Upper lobe of right lung (tissue), 1 donor: ENCODE data around the gene PTGR1. TPM values are rescaled to one million over a fixed set of nuclear protein-coding genes. Genes with fewer than 3 reads are reported as not detected.
A peak's percentile ranks its signal among the peaks of the same experiment; 100 is the strongest.

Source experiments
- ATAC-seq: fragments of 200-7000 bp; cut with Tn5 transposase; one replicate; pipeline ENCODE4 v1.9.1; 2020; ENCODE audit warnings: mild to moderate bottlenecking, moderate library complexity
- DNase-seq: peaks from one replicate; pipeline ENCODE4 v3.0.0-alpha.2; 2020
- H3K27ac ChIP-seq: fragments of 200-600 bp; one replicate; pipeline ENCODE4 v1.8.0; 2022
- H3K27me3 ChIP-seq: fragments of 200-600 bp; one replicate; pipeline ENCODE4 v1.8.0; 2022; ENCODE audit warnings: mild to moderate bottlenecking
- H3K36me3 ChIP-seq: fragments of 200-600 bp; one replicate; pipeline ENCODE4 v1.8.0; 2022
- H3K4me1 ChIP-seq: fragments of 200-600 bp; one replicate; pipeline ENCODE4 v1.8.0; 2022
- H3K4me3 ChIP-seq: fragments of 200-600 bp; one replicate; pipeline ENCODE4 v1.8.0; 2022; ENCODE audit warnings: mild to moderate bottlenecking
- H3K9me3 ChIP-seq: fragments of 200-600 bp; one replicate; pipeline ENCODE4 v1.8.0; 2022
- CTCF ChIP-seq: fragments of 200-600 bp; IDR thresholded peaks from one replicate; pipeline ENCODE4 v1.8.0; 2022; ENCODE audit warnings: antibody characterized with exemption
- intact Hi-C: fragments of 100-400 bp; cut with DNase I; formaldehyde crosslinking; loops from one replicate; pipeline ENCODE4 v1.11.0; 2022
- total RNA-seq: library from RNA; stranded (reverse); fragmentation: NEBNext Ultra II Directional; extraction: Animal tissue kit (Norgen Biotek cat#: 25700); gene quantifications from one replicate; pipeline ENCODE4 v1.2.1, GENCODE V29; 2021
- donor health status: DM: no; HTN: yes; CAD: no; lungs with severe emphysema.

PTGR1 gene
- total RNA-seq, 1 donor from 2014 or later = 38.0 TPM

- Histone ChIP-seq H3K27ac (no peak overlapping the region), H3K4me1 (peaks cover 6% of the 10 kb centered on the region), H3K9me3 (no peaks in the 10 kb centered on the region), H3K27me3 (no peaks in the 10 kb centered on the region), H3K4me3 (no peak overlapping the region), H3K36me3 (peaks cover 8% of the 10 kb centered on the region)
- DNase-seq = no peak
- ATAC-seq = no peak
- no peak for TF ChIP-seq CTCF
- intact Hi-C loops = no loop called here
Measured at GRCh38 chr9:111529787-111530186, 69.7 kb downstream of the PTGR1 start.

GRCh38 chr9:111527347-111527746 lies 72.1 kb downstream of the PTGR1 start:
- no peak overlapping the region for H3K27ac ChIP-seq
- H3K27me3 ChIP-seq = no peaks in the 10 kb centered on the region
- DNase-seq (no peak), ATAC-seq (no peak)
- no peak for TF ChIP-seq CTCF
- H3K4me3 ChIP-seq = no peak overlapping the region
- H3K9me3 ChIP-seq = no peaks in the 10 kb centered on the region
- intact Hi-C loops = no loop called here
- H3K4me1 ChIP-seq = peaks cover 6% of the 10 kb centered on the region
- H3K36me3 ChIP-seq = no peaks in the 10 kb centered on the region

GRCh38 chr9:111525056-111525977 lies 74.1 kb downstream of the PTGR1 start, which contains the start of gene ZNF483:
TSS of gene ZNF483 (plus strand) at chr9:111525179. CDS start at chr9:111527396, 2,217 bp downstream.
- intact Hi-C loops = no loop called here
- H3K27ac ChIP-seq = peak within 1 kb of the TSS; percentile 42

GRCh38 chr9:111524731-111525055 lies 74.8 kb downstream of the PTGR1 start:
- Histone ChIP-seq H3K27ac (no peak overlapping the region), H3K36me3 (no peaks in the 10 kb centered on the region), H3K27me3 (no peaks in the 10 kb centered on the region), H3K4me1 (peaks cover 6% of the 10 kb centered on the region), H3K4me3 (peak overlapping the region; percentile 88), H3K9me3 (no peaks in the 10 kb centered on the region)
- ATAC-seq = no peak
- TF ChIP-seq CTCF = no peak
- no peak for DNase-seq
- intact Hi-C loops = no loop called here

More at GRCh38 chr9:111525056-111525977, 74.1 kb downstream of the PTGR1 start, which contains the start of gene ZNF483:
- TF ChIP-seq CTCF = no peak
- Histone ChIP-seq H3K9me3 (no peaks in the 10 kb centered on the region), H3K4me3 (peak within 1 kb of the TSS; percentile 88), H3K36me3 (no peaks in the 10 kb centered on the region), H3K27me3 (no peaks in the 10 kb centered on the region), H3K4me1 (peaks cover 6% of the 10 kb centered on the region)
- DNase-seq (peak; percentile 90), ATAC-seq (peak; percentile 90)

- Histone ChIP-seq H3K27ac (no peak overlapping the region), H3K9me3 (no peaks in the 10 kb centered on the region), H3K4me1 (no peaks in the 10 kb centered on the region), H3K36me3 (no peaks in the 10 kb centered on the region), H3K4me3 (no peak overlapping the region), H3K27me3 (no peaks in the 10 kb centered on the region)
- intact Hi-C loops = no loop called here
- DNase-seq (no peak), ATAC-seq (no peak)
- TF ChIP-seq CTCF = no peak
Measured at GRCh38 chr9:111516061-111516465, 83.4 kb downstream of the PTGR1 start.
